Measurements from ENCODE around the gene MYL10. TPM values are rescaled to one million over a fixed set of nuclear protein-coding genes. Genes with fewer than 3 reads are reported as not detected.

Gene MYL10
- total and polyA plus RNA-seq, 10 of the 15 experiments (the other 5 are each of a cell fraction or from before 2014, with no cell fraction given), result not detected

DNA sequence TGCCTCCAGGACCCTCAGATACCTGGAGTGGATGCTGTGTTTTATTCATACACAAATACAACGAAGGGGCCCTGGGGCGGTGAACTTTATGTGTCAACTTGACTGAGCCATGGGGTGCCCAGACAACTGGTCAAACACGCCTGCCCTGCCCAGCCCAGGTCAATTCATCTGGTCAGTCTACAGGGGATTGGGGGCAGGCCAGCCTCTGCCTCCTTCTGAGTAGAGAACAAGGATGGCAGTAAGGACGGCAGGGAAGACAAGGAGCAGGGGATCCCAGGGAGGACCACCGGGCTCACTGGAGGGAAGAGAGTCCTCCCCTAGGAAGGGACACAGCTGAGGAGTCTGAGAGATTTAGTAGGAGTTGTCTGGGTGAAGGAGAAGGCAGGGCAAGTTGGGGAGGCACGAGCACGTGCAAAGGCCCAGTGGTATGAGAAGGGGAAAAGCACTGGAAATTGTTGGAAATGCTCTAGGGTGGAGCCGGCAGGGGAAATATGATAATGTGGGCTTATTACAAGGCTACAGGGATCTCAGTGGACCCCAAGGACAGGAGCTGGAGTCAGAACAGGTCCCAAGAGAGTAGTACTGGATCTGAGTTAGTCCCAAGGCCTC, 63.4 kb downstream of the MYL10 start (continued):
- TF ChIP-seq, protein P1, sequence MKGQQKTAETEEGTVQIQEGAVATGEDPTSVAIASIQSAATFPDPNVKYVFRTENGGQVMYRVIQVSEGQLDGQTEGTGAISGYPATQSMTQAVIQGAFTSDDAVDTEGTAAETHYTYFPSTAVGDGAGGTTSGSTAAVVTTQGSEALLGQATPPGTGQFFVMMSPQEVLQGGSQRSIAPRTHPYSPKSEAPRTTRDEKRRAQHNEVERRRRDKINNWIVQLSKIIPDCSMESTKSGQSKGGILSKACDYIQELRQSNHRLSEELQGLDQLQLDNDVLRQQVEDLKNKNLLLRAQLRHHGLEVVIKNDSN (IDR thresholded peaks at IDR 0.05; ENCODE audit: borderline replicate concordance, extremely low read length, insufficient read depth, low read depth, low read length), result no peak
- no peak for TF ChIP-seq TCF7 (IDR thresholded peaks at IDR 0.05; ENCODE audit: borderline replicate concordance)
- TF ChIP-seq, protein P2, sequence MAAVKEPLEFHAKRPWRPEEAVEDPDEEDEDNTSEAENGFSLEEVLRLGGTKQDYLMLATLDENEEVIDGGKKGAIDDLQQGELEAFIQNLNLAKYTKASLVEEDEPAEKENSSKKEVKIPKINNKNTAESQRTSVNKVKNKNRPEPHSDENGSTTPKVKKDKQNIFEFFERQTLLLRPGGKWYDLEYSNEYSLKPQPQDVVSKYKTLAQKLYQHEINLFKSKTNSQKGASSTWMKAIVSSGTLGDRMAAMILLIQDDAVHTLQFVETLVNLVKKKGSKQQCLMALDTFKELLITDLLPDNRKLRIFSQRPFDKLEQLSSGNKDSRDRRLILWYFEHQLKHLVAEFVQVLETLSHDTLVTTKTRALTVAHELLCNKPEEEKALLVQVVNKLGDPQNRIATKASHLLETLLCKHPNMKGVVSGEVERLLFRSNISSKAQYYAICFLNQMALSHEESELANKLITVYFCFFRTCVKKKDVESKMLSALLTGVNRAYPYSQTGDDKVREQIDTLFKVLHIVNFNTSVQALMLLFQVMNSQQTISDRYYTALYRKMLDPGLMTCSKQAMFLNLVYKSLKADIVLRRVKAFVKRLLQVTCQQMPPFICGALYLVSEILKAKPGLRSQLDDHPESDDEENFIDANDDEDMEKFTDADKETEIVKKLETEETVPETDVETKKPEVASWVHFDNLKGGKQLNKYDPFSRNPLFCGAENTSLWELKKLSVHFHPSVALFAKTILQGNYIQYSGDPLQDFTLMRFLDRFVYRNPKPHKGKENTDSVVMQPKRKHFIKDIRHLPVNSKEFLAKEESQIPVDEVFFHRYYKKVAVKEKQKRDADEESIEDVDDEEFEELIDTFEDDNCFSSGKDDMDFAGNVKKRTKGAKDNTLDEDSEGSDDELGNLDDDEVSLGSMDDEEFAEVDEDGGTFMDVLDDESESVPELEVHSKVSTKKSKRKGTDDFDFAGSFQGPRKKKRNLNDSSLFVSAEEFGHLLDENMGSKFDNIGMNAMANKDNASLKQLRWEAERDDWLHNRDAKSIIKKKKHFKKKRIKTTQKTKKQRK (IDR thresholded peaks at IDR 0.05; ENCODE audit: low read depth, low read length), result no peak
- TF ChIP-seq, protein P3, sequence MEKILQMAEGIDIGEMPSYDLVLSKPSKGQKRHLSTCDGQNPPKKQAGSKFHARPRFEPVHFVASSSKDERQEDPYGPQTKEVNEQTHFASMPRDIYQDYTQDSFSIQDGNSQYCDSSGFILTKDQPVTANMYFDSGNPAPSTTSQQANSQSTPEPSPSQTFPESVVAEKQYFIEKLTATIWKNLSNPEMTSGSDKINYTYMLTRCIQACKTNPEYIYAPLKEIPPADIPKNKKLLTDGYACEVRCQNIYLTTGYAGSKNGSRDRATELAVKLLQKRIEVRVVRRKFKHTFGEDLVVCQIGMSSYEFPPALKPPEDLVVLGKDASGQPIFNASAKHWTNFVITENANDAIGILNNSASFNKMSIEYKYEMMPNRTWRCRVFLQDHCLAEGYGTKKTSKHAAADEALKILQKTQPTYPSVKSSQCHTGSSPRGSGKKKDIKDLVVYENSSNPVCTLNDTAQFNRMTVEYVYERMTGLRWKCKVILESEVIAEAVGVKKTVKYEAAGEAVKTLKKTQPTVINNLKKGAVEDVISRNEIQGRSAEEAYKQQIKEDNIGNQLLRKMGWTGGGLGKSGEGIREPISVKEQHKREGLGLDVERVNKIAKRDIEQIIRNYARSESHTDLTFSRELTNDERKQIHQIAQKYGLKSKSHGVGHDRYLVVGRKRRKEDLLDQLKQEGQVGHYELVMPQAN (conservative IDR thresholded peaks at IDR 0.05), result no peak

DNA sequence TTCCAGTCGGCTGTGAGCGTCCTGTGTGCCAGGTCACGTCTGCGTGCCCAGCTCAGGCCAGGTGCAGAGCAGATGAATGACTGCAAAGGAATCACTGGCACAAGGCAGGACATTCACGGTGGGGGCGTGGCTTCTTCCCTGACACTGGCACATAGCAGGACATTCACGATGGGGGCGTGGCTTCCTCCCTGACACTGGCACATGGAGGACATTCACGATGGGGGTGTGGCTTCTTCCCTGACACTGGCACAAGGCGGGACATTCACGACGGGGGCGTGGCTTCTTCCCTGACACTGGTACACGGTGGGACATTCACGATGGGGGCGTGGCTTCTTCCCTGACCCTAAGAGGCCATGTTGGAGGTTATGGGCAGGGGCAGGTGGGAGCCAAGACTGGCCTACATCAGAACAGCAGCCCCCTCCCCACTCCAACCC, 64.3 kb downstream of the MYL10 start:
- ChIA-PET SMC1A (ENCODE audit: uncharacterized antibody, unreplicated experiment) (no interaction called here), RAD21 (ENCODE audit: unreplicated experiment) (no interaction called here), CTCF (no interaction called here), POLR2A (no interaction called here)
- no peaks in the 10 kb centered on the region for H3K79me2 ChIP-seq (ENCODE audit: control insufficient read depth, insufficient read depth, low read length)
- H3K4me3 ChIP-seq, result no peak overlapping the region
- ATAC-seq (no peak), FAIRE-seq (no peak), DNase-seq (ENCODE audit: low read depth, low spot score) (no peak)
- in situ Hi-C loops (cut with MboI) (no loop called here), intact Hi-C loops (cut with micrococcal nuclease; ENCODE audit: unreplicated experiment) (no loop called here)
- no peaks in the 10 kb centered on the region; a peak in 1 of 4 replicates for H3K27me3 ChIP-seq (replicated peaks in 1 of 2; ENCODE audit: control insufficient read depth in 2 of 2, insufficient read depth in 2 of 2, low read length in 1 of 2)
- no peak overlapping the region for H2AFZ ChIP-seq (ENCODE audit: control insufficient read depth, low read depth, low read length)
- H3K9ac ChIP-seq (ENCODE audit: control insufficient read depth, insufficient read depth, low read length), result no peak overlapping the region
- H3K36me3 ChIP-seq (ENCODE audit: control insufficient read depth in 2 of 2, insufficient read depth in 2 of 2, low read length in 1 of 2), result no peaks in the 10 kb centered on the region
- H3K9me3 ChIP-seq (replicated peaks; ENCODE audit: control insufficient read depth, insufficient read depth, low read length), result no peaks in the 10 kb centered on the region; the same call in 2 of the 3 replicates
- H3K4me2 ChIP-seq (ENCODE audit: control insufficient read depth, insufficient read depth), result no peak overlapping the region
- H3K4me1 ChIP-seq (ENCODE audit: control insufficient read depth, insufficient read depth, low read length), result no peaks in the 10 kb centered on the region
- no peaks in the 10 kb centered on the region for H4K20me1 ChIP-seq (ENCODE audit: control insufficient read depth, insufficient read depth)
- no TSS peak for BruUV-seq (replicated peaks)
- no peak overlapping the region for H3K27ac ChIP-seq (ENCODE audit: control insufficient read depth, insufficient read depth)
- WGBS (ENCODE audit: insufficient coverage, insufficient replicate concordance, low lambda C conversion rate, missing lambda C conversion rate), result 57% methylated on average over 16 of the region's 16 CpGs
- TF ChIP-seq, protein P4, sequence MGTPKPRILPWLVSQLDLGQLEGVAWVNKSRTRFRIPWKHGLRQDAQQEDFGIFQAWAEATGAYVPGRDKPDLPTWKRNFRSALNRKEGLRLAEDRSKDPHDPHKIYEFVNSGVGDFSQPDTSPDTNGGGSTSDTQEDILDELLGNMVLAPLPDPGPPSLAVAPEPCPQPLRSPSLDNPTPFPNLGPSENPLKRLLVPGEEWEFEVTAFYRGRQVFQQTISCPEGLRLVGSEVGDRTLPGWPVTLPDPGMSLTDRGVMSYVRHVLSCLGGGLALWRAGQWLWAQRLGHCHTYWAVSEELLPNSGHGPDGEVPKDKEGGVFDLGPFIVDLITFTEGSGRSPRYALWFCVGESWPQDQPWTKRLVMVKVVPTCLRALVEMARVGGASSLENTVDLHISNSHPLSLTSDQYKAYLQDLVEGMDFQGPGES (IDR thresholded peaks at IDR 0.05), result no peak
- TF ChIP-seq RAD21 (IDR thresholded peaks at IDR 0.05; ENCODE audit: insufficient read depth, low read depth, low read length), result no peak
- TF ChIP-seq ZBED1 (IDR thresholded peaks at IDR 0.05; ENCODE audit: borderline replicate concordance), result no peak
- no peak for TF ChIP-seq HDAC2 (IDR thresholded peaks at IDR 0.05)
- no peak for TF ChIP-seq ZNF207 (IDR thresholded peaks at IDR 0.05; ENCODE audit: borderline replicate concordance)
- TF ChIP-seq MYC (IDR thresholded peaks at IDR 0.05; ENCODE audit: insufficient read depth, insufficient read length, insufficient replicate concordance, low read length, severe bottlenecking), result no peak
- TF ChIP-seq, protein P5, sequence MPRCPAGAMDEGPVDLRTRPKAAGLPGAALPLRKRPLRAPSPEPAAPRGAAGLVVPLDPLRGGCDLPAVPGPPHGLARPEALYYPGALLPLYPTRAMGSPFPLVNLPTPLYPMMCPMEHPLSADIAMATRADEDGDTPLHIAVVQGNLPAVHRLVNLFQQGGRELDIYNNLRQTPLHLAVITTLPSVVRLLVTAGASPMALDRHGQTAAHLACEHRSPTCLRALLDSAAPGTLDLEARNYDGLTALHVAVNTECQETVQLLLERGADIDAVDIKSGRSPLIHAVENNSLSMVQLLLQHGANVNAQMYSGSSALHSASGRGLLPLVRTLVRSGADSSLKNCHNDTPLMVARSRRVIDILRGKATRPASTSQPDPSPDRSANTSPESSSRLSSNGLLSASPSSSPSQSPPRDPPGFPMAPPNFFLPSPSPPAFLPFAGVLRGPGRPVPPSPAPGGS (IDR thresholded peaks at IDR 0.05; ENCODE audit: borderline replicate concordance, insufficient read depth, low read depth, low read length, poor library complexity, severe bottlenecking), result no peak
- no peak for TF ChIP-seq CREB1 (IDR thresholded peaks at IDR 0.05; ENCODE audit: low read depth)
